ENCODE data around the gene DMXL2.

DMXL2 gene

DNA sequence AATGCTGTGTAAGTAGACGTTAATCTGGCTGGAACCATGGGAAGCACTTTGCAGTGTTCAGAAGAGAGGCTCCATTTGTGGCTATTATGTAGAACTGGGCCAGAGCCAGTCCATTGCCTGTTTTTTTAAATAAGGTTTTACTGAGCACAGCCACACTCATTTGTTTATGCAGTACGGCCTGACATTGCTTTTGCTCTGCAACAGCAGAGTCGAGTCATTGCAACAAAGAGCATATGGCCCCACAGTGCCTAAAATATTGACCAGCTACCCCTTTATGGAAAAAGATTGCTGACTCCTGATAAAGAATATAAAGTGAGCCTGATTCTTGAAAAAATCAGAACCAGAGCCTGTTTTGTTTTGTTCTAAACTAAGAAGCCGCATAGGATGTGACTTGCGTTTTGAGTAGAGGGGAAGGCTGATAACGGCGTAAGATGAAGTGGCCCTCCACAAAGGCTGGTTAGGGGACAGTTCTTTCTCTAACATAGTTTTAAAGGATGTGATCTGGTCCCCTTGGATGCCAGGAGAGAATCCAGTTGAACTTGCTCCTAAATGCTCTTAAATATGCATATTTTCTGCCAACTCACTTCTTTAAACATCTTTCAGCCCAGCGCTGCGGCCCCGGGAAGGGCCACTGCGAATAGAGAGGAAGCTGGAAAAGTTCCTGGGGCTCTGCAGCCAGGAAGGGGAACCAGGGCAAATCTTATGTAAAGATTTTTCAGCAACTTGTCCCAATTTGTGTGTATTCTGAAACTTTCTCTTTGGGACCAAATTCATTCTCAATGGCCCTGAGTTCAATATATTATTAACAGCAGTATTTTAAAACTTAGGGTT, 216.7 kb downstream of the DMXL2 start:
- no peak for DNase-seq (ENCODE audit: low read depth)

DNA sequence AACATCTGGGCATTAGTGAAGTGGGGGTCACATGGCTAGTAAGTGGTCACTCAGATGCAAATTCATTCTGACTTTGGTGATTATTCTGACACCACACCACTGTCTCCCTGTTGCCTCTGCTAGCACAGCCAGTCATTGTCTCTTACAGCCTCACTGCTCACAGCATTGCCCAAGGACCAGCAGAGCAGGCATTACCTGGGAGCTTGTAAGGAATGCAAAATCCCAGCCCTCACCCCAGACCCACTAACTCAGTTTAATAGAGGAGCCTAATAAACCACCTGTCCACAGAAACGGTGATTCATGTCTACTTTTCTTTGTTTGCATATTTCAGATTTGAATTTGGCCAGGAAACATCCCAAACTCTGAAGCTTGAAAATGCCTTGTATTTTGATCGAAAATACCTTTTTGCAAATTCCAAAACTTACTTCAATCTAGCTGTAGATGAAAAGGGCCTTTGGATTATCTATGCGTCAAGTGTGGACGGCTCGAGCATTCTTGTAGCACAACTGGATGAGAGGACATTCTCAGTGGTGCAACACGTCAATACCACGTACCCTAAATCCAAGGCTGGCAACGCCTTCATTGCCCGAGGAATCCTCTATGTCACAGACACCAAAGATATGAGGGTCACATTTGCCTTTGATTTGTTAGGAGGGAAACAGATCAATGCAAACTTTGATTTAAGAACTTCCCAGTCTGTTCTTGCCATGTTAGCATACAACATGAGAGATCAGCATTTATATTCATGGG, 218.4 kb downstream of the DMXL2 start:
- no peak for DNase-seq (ENCODE audit: low read depth)

DNA sequence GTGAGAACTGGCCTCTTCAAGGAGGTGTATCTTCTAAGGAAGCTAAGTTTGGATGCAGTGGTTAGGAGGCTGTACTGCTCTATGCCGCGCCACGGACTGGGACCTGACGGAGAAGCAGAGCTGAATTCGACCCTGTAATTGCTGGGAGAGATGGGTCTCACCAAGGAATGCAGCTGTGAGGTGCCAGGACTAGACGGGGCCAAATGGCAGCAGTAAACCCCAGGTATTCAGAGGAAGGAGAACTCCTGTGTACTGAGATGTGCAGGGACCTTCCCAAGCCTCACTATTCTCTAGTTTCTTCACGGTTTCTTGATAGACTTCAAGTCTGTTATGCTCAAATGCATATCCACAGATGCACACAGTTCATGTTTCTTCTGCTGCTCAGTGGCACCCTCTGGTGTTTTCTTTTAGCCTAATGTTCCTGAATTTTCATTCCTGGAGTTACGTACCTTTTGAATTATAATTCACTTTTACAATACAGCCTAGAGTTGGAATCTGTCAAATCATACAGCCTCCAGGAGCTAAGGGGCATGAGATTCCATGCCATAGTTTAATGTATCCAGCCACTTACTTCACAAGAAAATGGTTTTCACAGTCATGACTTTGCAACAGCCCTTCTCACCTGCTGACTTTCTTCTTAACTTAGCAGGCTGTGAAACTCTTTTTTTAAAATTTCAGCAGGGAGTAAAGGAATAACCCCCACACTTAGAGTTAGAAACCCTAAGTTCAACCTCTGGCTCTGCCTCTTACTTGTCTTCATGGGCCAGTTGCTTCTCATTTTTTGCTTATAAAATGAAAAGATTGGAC, 219.3 kb downstream of the DMXL2 start:
- DNase-seq (ENCODE audit: low read depth) = no peak

DNA sequence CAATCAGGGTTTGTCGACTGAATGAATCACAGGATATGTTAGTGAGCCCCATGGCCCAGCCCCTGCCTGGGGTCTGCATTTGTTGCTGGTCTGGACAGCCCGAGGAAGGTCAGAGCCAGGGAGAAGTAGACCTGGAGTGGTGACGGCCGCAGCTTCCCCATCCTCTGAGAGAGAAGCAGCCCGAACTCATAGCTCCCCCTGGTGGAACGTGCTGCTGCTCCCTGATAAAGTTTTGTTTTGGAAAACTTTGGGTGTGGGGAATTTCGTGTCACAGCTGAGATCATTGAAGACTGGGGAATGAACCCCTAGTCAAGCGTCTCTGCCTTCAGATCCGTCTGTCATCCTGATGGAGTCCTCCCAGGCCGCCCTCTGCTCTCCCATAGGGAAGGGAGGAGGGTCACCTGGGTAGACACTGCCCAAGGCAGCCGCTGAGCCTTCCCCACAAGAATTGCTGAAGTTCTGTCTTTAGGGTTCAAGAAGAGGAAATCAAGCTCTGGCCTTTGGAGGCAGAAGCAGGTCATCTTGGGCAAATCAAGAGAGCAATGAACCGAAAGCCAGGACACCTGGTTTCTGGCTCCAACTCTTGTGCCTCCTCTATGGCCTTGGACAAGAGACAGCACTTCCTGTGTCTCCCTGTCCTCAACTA, 220.6 kb downstream of the DMXL2 start:
- DNase-seq (ENCODE audit: low read depth) = no peak

DNA sequence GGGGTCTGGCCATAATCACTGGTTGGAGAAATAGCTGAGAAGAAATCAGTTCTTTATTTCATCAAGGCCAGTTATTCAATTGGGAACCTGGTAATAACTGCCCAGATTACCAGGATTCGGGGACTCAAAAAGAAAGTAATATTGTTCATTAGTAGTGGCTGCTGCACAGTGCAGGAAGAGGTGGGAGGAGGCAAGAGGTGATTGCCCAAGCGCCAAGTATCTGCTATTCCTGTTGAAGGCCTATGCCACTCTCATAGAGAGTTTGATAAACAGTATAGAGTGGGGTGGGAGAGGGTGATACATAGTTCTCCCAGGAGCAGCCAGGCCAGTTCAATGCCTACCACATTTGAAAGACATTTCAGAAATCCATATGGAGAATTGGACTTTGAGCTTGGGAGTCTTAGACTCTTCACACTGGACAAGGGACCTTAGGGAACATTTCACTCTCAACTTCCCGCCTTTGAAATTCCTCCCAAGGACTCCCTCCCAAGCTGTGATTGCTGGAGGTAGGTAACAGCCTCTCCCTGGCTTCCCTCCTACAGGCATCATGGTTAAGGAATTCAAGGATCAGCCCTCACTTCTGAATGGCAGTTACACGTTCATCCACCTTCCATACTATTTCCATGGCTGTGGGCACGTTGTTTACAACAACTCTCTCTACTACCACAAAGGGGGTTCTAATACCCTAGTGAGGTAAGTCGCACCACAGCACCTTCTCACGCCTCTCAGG, 221.4 kb downstream of the DMXL2 start:
- DNase-seq (ENCODE audit: low read depth) = no peak

DNA sequence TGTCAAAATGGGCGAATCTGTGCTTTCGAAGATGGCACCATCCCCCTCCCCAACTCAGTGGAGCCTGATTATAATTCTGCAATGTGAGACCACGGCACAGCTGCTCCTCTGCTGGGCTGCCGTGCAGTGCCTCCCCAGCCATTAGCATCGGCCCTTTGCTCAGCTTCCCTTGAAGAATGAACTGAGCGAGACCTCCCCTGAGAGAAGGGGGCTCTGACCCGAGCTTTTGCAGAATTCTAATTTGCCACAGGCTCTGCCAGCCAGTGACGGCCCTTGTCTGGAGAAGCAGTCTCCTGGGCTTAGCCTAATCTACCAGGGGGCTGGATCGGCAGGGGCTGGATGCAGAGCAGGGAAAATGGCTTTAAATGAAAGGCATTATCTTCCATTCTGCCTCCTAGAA, 223.9 kb downstream of the DMXL2 start:
- no peak for DNase-seq (ENCODE audit: low read depth)

Measured in activated T-cell treated with anti-CD3 and anti-CD28 coated beads for 24 hours (primary cell).